CD4-positive, alpha-beta T cell (primary cell): ENCODE results near the gene IL13. TPM values are rescaled to one million over a fixed set of nuclear protein-coding genes. Genes with fewer than 3 reads are reported as not detected.
A peak's percentile ranks its signal among the peaks of the same experiment; 100 is the strongest.

Source experiments
- ATAC-seq: fragments of 200-7000 bp; cut with Tn5 transposase; one replicate; pipeline ENCODE4 v1.10.0; 2022; ENCODE audit warnings: mild to moderate bottlenecking; ENCODE audit not compliant: poor library complexity
- CTCF ChIA-PET: fragments of 350-600 bp; sonication (Branson Sonifier 250); formaldehyde crosslinking; loops from one replicate; lab custom pipeline; 2021; ENCODE audit warnings: antibody characterized with exemption, inconsistent platforms; lab: Charles Lee
- POLR2A ChIA-PET: fragments of 350-600 bp; sonication (Branson Sonifier 250); formaldehyde crosslinking; loops from one replicate; lab custom pipeline; 2021; ENCODE audit warnings: antibody characterized with exemption, inconsistent platforms; lab: Charles Lee
- DNase-seq, 14 experiments: peaks; one replicate each; pipeline ENCODE4 v3.0.0-alpha.2; 2013 to 2020; ENCODE audit warnings: mixed read lengths in 2 of 14
- H3K27ac ChIP-seq, 2 donors: one replicate each; pipeline versions ENCODE4 v1.5.1 to v1.7.0; 2013; ENCODE audit warnings: low read length in 2 of 2, low read depth in 1 of 2, mild to moderate bottlenecking in 1 of 2
- H3K27me3 ChIP-seq, 2 experiments: 1 replicate in 1 of 2; 2 replicates in 1 of 2; pipeline versions ENCODE4 v1.6.1 to v1.7.0; 2013; ENCODE audit warnings: low read length in 2 of 2, control low read depth in 1 of 2, mild to moderate bottlenecking in 1 of 2, moderate library complexity in 1 of 2; ENCODE audit not compliant: insufficient read depth in 2 of 2, control insufficient read depth in 1 of 2
- H3K36me3 ChIP-seq: one replicate; pipeline ENCODE4 v1.6.1; 2013; ENCODE audit warnings: low read length, control low read depth; ENCODE audit not compliant: insufficient read depth
- H3K4me1 ChIP-seq: one replicate; pipeline ENCODE4 v1.6.1; 2013; ENCODE audit warnings: low read length, control low read depth; ENCODE audit not compliant: insufficient read depth
- H3K4me3 ChIP-seq: one replicate; pipeline ENCODE4 v1.5.1; 2013; ENCODE audit warnings: mild to moderate bottlenecking, low read length, moderate library complexity
- H3K9me3 ChIP-seq, 2 experiments: 1 replicate in 1 of 2; 2 replicates in 1 of 2; pipeline versions ENCODE4 v1.6.1 to v1.7.0; 2013; ENCODE audit warnings: low read length in 2 of 2, mild to moderate bottlenecking in 2 of 2, control low read depth in 1 of 2, moderate library complexity in 1 of 2; ENCODE audit not compliant: control insufficient read depth in 1 of 2, insufficient read depth in 1 of 2
- H3K27ac Mint-ChIP-seq: one replicate; pipeline ENCODE4 v1.8.0; 2020; ENCODE audit warnings: mixed read lengths
- H3K27me3 Mint-ChIP-seq: one replicate; pipeline ENCODE4 v1.8.0; 2021; ENCODE audit warnings: mixed read lengths
- H3K36me3 Mint-ChIP-seq: one replicate; pipeline ENCODE4 v1.8.0; 2021; ENCODE audit warnings: low read depth, mixed read lengths
- H3K4me1 Mint-ChIP-seq: one replicate; pipeline ENCODE4 v1.8.0; 2021; ENCODE audit warnings: low read depth, mixed read lengths
- H3K4me3 Mint-ChIP-seq: one replicate; pipeline ENCODE4 v1.8.0; 2020; ENCODE audit warnings: mild to moderate bottlenecking, mixed read lengths
- H3K9me3 Mint-ChIP-seq: one replicate; pipeline ENCODE4 v1.8.0; 2020; ENCODE audit warnings: mixed read lengths
- intact Hi-C, 2 experiments: fragments of 100-400 bp; cut with DNase I in 1 of 2; cut with micrococcal nuclease in 1 of 2; formaldehyde crosslinking; loops; one replicate each; pipeline versions ENCODE4 v1.15.1 to v1.9.0; 2023 to 2025; cut with DNase I, micrococcal nuclease
- polyA plus RNA-seq, 2 donors: library from polyadenylated mRNA; unstranded; fragments of 120-200 nt; gene quantifications; one replicate each; pipeline ENCODE4 v1.2.1, GENCODE V29; 2013
- total RNA-seq, 174 experiments: library from RNA in 2 of 174; stranded (reverse) in 2 of 174; gene quantifications; one replicate each; pipeline ENCODE4 v1.2.3 and lab custom pipeline; 2021 to 2026
- TF ChIP-seq, protein P1 (sequence below): fragments of 200-600 bp; IDR thresholded peaks from one replicate; pipeline ENCODE4 v1.8.0; 2022; ENCODE audit warnings: antibody characterized with exemption, mild to moderate bottlenecking

The IL13 gene
- under 1 TPM in 1 of 2 experiments, not detected in 1; 0.17 TPM for total RNA-seq
- polyA plus RNA-seq (2013, experiment 1 of 2): 0.05 TPM
- polyA plus RNA-seq (2013, experiment 2 of 2): 0.16 TPM
- total RNA-seq (lab: John Stamatoyannopoulos, UW): 0 to 223 (median 0.88) reads per million in 172 experiments

DNA sequence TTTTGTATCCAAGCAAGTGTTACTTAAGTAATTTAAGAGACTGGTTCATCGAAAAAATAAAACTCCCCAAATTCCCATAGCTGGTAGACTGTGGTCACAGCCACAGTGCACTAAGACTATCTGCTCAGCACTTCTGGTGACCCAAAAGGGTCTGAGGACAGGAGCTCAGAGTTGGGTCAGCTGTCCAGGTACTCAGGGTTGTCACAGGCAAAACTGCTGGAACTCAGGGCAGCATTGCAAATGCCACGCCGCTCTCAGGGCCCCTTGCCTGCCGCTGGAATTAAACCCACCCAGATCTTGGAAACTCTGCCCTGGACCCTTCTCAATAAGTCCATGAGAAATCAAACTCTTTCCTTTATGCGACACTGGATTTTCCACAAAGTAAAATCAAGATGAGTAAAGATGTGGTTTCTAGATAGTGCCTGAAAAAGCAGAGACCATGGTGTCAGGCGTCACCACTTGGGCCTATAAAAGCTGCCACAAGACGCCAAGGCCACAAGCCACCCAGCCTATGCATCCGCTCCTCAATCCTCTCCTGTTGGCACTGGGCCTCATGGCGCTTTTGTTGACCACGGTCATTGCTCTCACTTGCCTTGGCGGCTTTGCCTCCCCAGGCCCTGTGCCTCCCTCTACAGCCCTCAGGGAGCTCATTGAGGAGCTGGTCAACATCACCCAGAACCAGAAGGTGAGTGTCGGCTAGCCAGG is at the start of gene IL13:
TSS of gene IL13 (plus strand) at position 498 of the 705 bp plus-strand sequence. CDS start at position 512, 14 bp downstream.
- H3K27ac ChIP-seq: no peak within 1 kb of the TSS
- H3K27me3 ChIP-seq: peaks cover 27 to 34% of the 10 kb centered on the region in 2 experiments
- no peak for ATAC-seq
- TF ChIP-seq, protein P1, sequence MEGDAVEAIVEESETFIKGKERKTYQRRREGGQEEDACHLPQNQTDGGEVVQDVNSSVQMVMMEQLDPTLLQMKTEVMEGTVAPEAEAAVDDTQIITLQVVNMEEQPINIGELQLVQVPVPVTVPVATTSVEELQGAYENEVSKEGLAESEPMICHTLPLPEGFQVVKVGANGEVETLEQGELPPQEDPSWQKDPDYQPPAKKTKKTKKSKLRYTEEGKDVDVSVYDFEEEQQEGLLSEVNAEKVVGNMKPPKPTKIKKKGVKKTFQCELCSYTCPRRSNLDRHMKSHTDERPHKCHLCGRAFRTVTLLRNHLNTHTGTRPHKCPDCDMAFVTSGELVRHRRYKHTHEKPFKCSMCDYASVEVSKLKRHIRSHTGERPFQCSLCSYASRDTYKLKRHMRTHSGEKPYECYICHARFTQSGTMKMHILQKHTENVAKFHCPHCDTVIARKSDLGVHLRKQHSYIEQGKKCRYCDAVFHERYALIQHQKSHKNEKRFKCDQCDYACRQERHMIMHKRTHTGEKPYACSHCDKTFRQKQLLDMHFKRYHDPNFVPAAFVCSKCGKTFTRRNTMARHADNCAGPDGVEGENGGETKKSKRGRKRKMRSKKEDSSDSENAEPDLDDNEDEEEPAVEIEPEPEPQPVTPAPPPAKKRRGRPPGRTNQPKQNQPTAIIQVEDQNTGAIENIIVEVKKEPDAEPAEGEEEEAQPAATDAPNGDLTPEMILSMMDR: no peak
- H3K9me3 Mint-ChIP-seq: no peaks in the 10 kb centered on the region
- no peaks in the 10 kb centered on the region for H3K36me3 Mint-ChIP-seq
- H3K27me3 Mint-ChIP-seq: peaks cover 48% of the 10 kb centered on the region
- no peaks in the 10 kb centered on the region for H3K36me3 ChIP-seq
- H3K4me3 Mint-ChIP-seq: peak within 1 kb of the TSS; percentile 62
- no peak within 1 kb of the TSS for H3K27ac Mint-ChIP-seq
- peaks cover 24% of the 10 kb centered on the region for H3K4me1 ChIP-seq
- no peak within 1 kb of the TSS for H3K4me3 ChIP-seq
- peaks cover 0 to 9% of the 10 kb centered on the region in 2 experiments for H3K9me3 ChIP-seq
- H3K4me1 Mint-ChIP-seq: peaks cover 14% of the 10 kb centered on the region
- POLR2A ChIA-PET: interaction anchor here (0.7 kb wide), 1 partner anchor 8 kb away, joined by 3 read pairs; no protein-coding TSS in a partner anchor
- CTCF ChIA-PET: no interaction called here
- DNase-seq: no peak
- intact Hi-C loops: no loop called here

DNA sequence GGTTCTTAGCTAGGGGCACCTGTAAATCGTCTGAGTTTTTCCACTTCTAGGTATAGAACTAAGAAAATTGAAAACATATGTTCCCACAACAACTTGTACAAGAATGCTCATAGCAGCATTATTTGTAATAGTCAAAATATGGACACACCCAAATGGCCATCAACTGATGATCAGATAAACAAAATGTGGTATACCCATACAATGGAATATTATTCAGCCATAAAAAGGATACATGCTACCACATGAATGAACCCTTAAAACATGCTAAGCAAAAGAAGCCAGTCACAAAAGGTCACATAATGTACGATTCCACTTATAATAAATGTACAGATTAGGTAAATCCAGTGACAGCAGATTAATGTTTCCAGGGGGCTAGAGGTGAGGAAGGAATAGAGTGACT is 46.0 kb upstream of the IL13 start:
- POLR2A ChIA-PET: no interaction called here
- peaks cover 87% of the 10 kb centered on the region for H3K36me3 Mint-ChIP-seq
- intact Hi-C loops: loop anchor here in 1 of 2 experiments (10.0 kb wide), 1 partner anchor 87 kb away; no protein-coding TSS in a partner anchor

DNA sequence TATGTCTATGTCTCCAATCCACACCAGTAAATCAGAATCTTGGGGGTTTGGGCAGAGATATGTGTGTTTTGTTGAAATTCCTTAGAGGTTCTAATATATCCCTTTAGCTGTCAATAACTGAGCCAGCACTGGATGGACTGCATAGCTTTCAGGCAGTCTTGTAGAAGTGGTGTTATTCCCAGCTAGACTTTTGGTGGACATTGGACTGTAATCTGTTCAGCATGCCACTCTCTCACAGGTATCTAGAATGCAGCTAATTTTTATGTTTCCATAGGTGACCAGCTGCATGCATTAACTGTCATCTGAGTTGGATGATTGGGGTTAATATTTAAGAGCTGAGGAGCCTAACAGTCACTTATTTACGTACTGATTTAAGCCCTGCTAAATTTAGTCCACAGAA is 45.1 kb upstream of the IL13 start:
- Histone ChIP-seq H3K27me3 (no peaks in the 10 kb centered on the region), H3K9me3 (no peaks in the 10 kb centered on the region), H3K4me1 (no peaks in the 10 kb centered on the region), H3K36me3 (peaks cover 63% of the 10 kb centered on the region), H3K4me3 (no peak overlapping the region), H3K27ac (no peak overlapping the region)
- ChIA-PET POLR2A (no interaction called here), CTCF (no interaction called here)
- Mint-ChIP-seq H3K27me3 (no peaks in the 10 kb centered on the region), H3K4me1 (no peaks in the 10 kb centered on the region), H3K27ac (no peak overlapping the region), H3K4me3 (no peak overlapping the region), H3K36me3 (peaks cover 91% of the 10 kb centered on the region), H3K9me3 (no peaks in the 10 kb centered on the region)
- DNase-seq: no peak
- intact Hi-C loops: loop anchor here in 1 of 2 experiments (10.0 kb wide), 1 partner anchor 88 kb away; no protein-coding TSS in a partner anchor
- TF ChIP-seq, protein P1: no peak
- ATAC-seq: no peak

More for the DNA sequence above, 46.0 kb upstream of the IL13 start:
- TF ChIP-seq, protein P1: no peak
- ATAC-seq: no peak
- H3K9me3 Mint-ChIP-seq: no peaks in the 10 kb centered on the region
- no peaks in the 10 kb centered on the region for H3K4me1 ChIP-seq
- peaks cover 56% of the 10 kb centered on the region for H3K36me3 ChIP-seq
- CTCF ChIA-PET: no interaction called here
- no peaks in the 10 kb centered on the region for H3K4me1 Mint-ChIP-seq
- no peak overlapping the region for H3K4me3 ChIP-seq
- H3K27ac ChIP-seq: no peak overlapping the region
- no peaks in the 10 kb centered on the region for H3K9me3 ChIP-seq
- H3K27me3 Mint-ChIP-seq: no peaks in the 10 kb centered on the region
- H3K27me3 ChIP-seq: no peaks in the 10 kb centered on the region
- H3K4me3 Mint-ChIP-seq: no peak overlapping the region
- H3K27ac Mint-ChIP-seq: no peak overlapping the region
- no peak for DNase-seq
